Gastroesophageal sphincter (tissue), 4 donors: Measurements from ENCODE around the gene CYP27A1. TPM values are rescaled to one million over a fixed set of nuclear protein-coding genes. Genes with fewer than 3 reads are reported as not detected.

Experiments
- ATAC-seq: fragments of 150-250 bp; one replicate; pipeline ENCODE4 v1.9.1; 2016; ENCODE audit warnings: mild to moderate bottlenecking, moderate library complexity
- H3K27ac ChIP-seq, 4 donors: fragments of 200-600 bp; sonication (generic) in 3 of 4; 1 replicate in 3 of 4; 2 replicates in 1 of 4; pipeline ENCODE4 v1.5.1; 2016 to 2019
- H3K27me3 ChIP-seq: fragments of 200-600 bp; sonication (generic); one replicate; pipeline ENCODE4 v1.5.1; 2019
- H3K36me3 ChIP-seq, 2 donors: fragments of 200-600 bp; sonication (generic); one replicate each; pipeline ENCODE4 v1.5.1; 2019; ENCODE audit warnings: control low read depth in 1 of 2
- H3K4me1 ChIP-seq, 3 donors: fragments of 200-600 bp; sonication (generic); 1 replicate in 2 of 3; 2 replicates in 1 of 3; pipeline ENCODE4 v1.5.1; 2016 to 2019; ENCODE audit warnings: control low read depth in 2 of 3
- H3K4me3 ChIP-seq, 2 donors: fragments of 200-600 bp; sonication (generic); one replicate each; pipeline ENCODE4 v1.5.1; 2019; ENCODE audit warnings: mild to moderate bottlenecking in 1 of 2, moderate library complexity in 1 of 2
- H3K9me3 ChIP-seq, 3 donors: fragments of 200-600 bp; sonication (generic); one replicate each; pipeline ENCODE4 v1.5.1; 2017 to 2019; ENCODE audit warnings: control low read depth in 2 of 3
- CTCF ChIP-seq, 4 experiments: fragments of 200-600 bp in 2 of 4; fragments of 450-650 bp in 2 of 4; sonication (generic) in 1 of 4; IDR thresholded peaks; one replicate each; pipeline ENCODE4 v1.5.1; 2017 to 2019; ENCODE audit warnings: antibody characterized with exemption in 4 of 4, mild to moderate bottlenecking in 2 of 4, moderate library complexity in 2 of 4
- EP300 ChIP-seq: sonication (generic); formaldehyde crosslinking; IDR thresholded peaks from one replicate; pipeline ENCODE4 v1.6.1; 2017; ENCODE audit warnings: antibody characterized with exemption, mild to moderate bottlenecking
- POLR2A ChIP-seq, 2 donors: fragments of 450-650 bp; IDR thresholded peaks; one replicate each; pipeline ENCODE4 v1.6.1; 2017; ENCODE audit warnings: antibody characterized with exemption in 2 of 2, mild to moderate bottlenecking in 2 of 2, moderate library complexity in 1 of 2
- POLR2AphosphoS5 ChIP-seq: sonication (generic); formaldehyde crosslinking; IDR thresholded peaks from one replicate; pipeline ENCODE4 v1.6.1; 2017; ENCODE audit warnings: antibody characterized with exemption
- WGBS, 2 donors: methylation state at CpG; one replicate each; pipeline ENCODE4 v1.1.5; 2018; ENCODE audit warnings: low coverage in 1 of 2; 5-methylcytosine and 5-hydroxymethylcytosine counted together
- total RNA-seq, 4 donors: library from RNA; depleted of rRNA; stranded (reverse); fragments of >200 nt; gene quantifications; one replicate each; pipeline ENCODE4 v1.1.0, GENCODE V29; 2016

Gene CYP27A1
- total RNA-seq, 4 donors from 2014 or later = 20.9 to 29.0 (median 23.5) TPM

GRCh38 chr2:218736531-218736930, 45.4 kb upstream of the CYP27A1 start:
- Histone ChIP-seq H3K4me1 (peaks cover 0 to 29% (median 5%) of the 10 kb centered on the region in 3 donors), H3K4me3 (no peak overlapping the region), H3K9me3 (no peaks in the 10 kb centered on the region), H3K27ac (no peak overlapping the region), H3K36me3 (peaks cover 0 to 45% of the 10 kb centered on the region in 2 donors), H3K27me3 (no peaks in the 10 kb centered on the region)
- no peak for ATAC-seq
- 74 to 100% methylated on average over 1 to 2 of the region's 2 CpGs for WGBS, 2 donors
- TF ChIP-seq EP300 (no peak), POLR2A (IDR thresholded peaks at IDR 0.05) (no peak), POLR2AphosphoS5 (no peak), CTCF (IDR thresholded peaks at IDR 0.05) (no peak)

- no peak overlapping the region for H3K27ac ChIP-seq
- H3K4me1 ChIP-seq = peaks cover 0 to 17% (median 0%) of the 10 kb centered on the region in 3 donors
- no peak for ATAC-seq
- no peak overlapping the region for H3K4me3 ChIP-seq
- H3K9me3 ChIP-seq = no peaks in the 10 kb centered on the region
- 75 to 83% methylated on average over 5 of the region's 6 CpGs for WGBS, 2 donors
- H3K36me3 ChIP-seq = peaks cover 0 to 80% of the 10 kb centered on the region in 2 donors
- H3K27me3 ChIP-seq = no peaks in the 10 kb centered on the region
- no peak for TF ChIP-seq POLR2AphosphoS5
- TF ChIP-seq POLR2A (IDR thresholded peaks at IDR 0.05) = no peak
- TF ChIP-seq EP300 = no peak
- TF ChIP-seq CTCF (IDR thresholded peaks at IDR 0.05) = no peak
These were observed 38.9 kb upstream of the CYP27A1 start for GRCh38 chr2:218743068-218743467.

GRCh38 chr2:218744615-218745014, 37.3 kb upstream of the CYP27A1 start:
- ATAC-seq = no peak
- Histone ChIP-seq H3K27ac (peak overlapping the region in 1 of 4 donors; percentile 59), H3K27me3 (no peaks in the 10 kb centered on the region), H3K4me1 (peaks cover 0 to 17% (median 0%) of the 10 kb centered on the region in 3 donors), H3K9me3 (no peaks in the 10 kb centered on the region), H3K4me3 (no peak overlapping the region), H3K36me3 (peaks cover 0 to 82% of the 10 kb centered on the region in 2 donors)
- WGBS, 2 donors = 34 to 40% methylated on average over 3 of the region's 3 CpGs
- TF ChIP-seq CTCF (IDR thresholded peaks at IDR 0.05) (no peak), POLR2AphosphoS5 (no peak), EP300 (no peak), POLR2A (IDR thresholded peaks at IDR 0.05) (no peak)

GRCh38 chr2:218745160-218745558, 36.8 kb upstream of the CYP27A1 start:
- peak overlapping the region in 3 of 4 donors; percentile 53 to 60 (median 59) for H3K27ac ChIP-seq

More at GRCh38 chr2:218745160-218745558, 36.8 kb upstream of the CYP27A1 start:
- no peaks in the 10 kb centered on the region for H3K27me3 ChIP-seq
- WGBS, 2 donors = 76% methylated on average over 3 of the region's 5 CpGs; no CpG with 5 or more reads in 1 of the 2 donors
- TF ChIP-seq EP300 (no peak), CTCF (IDR thresholded peaks at IDR 0.05) (no peak), POLR2A (IDR thresholded peaks at IDR 0.05) (no peak), POLR2AphosphoS5 (no peak)
- peaks cover 0 to 17% (median 0%) of the 10 kb centered on the region in 3 donors for H3K4me1 ChIP-seq
- H3K9me3 ChIP-seq = no peaks in the 10 kb centered on the region
- H3K36me3 ChIP-seq = peaks cover 0 to 82% of the 10 kb centered on the region in 2 donors
- ATAC-seq = peak; percentile 68
- H3K4me3 ChIP-seq = no peak overlapping the region
